Activated B cell treated with CpG ODN at 0.5 μM for 24 hours (primary cell): Measurements from ENCODE around the gene FETUB. TPM values are rescaled to one million over a fixed set of nuclear protein-coding genes. Genes with fewer than 3 reads are reported as not detected.

Source experiments
- ATAC-seq: fragments of 200-7000 bp; cut with Tn5 transposase; one replicate; pipeline ENCODE4 v1.10.0; 2021; ENCODE audit warnings: low read depth, mild to moderate bottlenecking, moderate library complexity
- CTCF ChIA-PET: fragments of 350-600 bp; sonication (Branson Sonifier 250); formaldehyde crosslinking; loops from one replicate; lab custom pipeline; 2021; ENCODE audit warnings: antibody characterized with exemption; lab: Charles Lee
- POLR2A ChIA-PET: fragments of 350-600 bp; sonication (Branson Sonifier 250); formaldehyde crosslinking; loops from one replicate; lab custom pipeline; 2021; ENCODE audit warnings: antibody characterized with exemption; lab: Charles Lee
- DNase-seq: peaks from one replicate; pipeline ENCODE4 v3.0.0; 2022
- H3K27ac Mint-ChIP-seq: one replicate; pipeline ENCODE4 v1.8.0; 2020; ENCODE audit warnings: mixed read lengths
- H3K27me3 Mint-ChIP-seq: one replicate; pipeline ENCODE4 v1.8.0; 2021; ENCODE audit warnings: mixed read lengths
- H3K36me3 Mint-ChIP-seq: one replicate; pipeline ENCODE4 v1.8.0; 2021; ENCODE audit warnings: low read depth, mixed read lengths
- H3K4me1 Mint-ChIP-seq: one replicate; pipeline ENCODE4 v1.8.0; 2021; ENCODE audit warnings: mixed read lengths
- H3K4me3 Mint-ChIP-seq: one replicate; pipeline ENCODE4 v1.8.0; 2020; ENCODE audit warnings: mild to moderate bottlenecking, mixed read lengths
- H3K9me3 Mint-ChIP-seq: one replicate; pipeline ENCODE4 v1.8.0; 2020; ENCODE audit warnings: mixed read lengths
- intact Hi-C: fragments of 100-400 bp; cut with micrococcal nuclease; formaldehyde crosslinking; loops from one replicate; pipeline ENCODE4 v1.15.1; 2024
- total RNA-seq: library from RNA; stranded (reverse); gene quantifications from 2 replicates; pipeline ENCODE4 v1.2.3, GENCODE V29; 2022
- TF ChIP-seq, protein P1 (sequence below): fragments of 200-600 bp; IDR thresholded peaks from one replicate; pipeline ENCODE4 v1.8.0; 2022; ENCODE audit warnings: antibody characterized with exemption, mild to moderate bottlenecking

Gene FETUB
- total RNA-seq, 1 donor from 2014 or later = not detected

DNA sequence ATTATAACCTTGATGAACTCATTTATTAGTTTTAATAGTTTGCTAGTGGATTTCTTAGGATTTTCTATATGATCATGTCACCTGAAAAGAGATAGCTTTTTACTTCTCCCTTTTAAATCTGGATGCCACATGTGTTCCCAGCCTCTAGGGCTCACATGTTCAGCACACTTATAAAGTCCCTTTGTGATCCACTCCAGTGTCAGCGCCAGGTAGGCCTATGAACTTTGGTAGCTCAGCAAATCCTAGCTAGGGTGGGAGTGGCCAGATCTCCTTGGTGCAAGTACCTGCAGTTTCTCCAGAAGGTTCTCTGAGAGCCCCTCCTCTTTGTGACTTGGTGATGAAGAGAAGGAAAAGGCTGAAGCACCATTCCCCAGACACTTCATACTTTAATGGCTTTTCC lies 8.7 kb downstream of the FETUB start:
- H3K27me3 Mint-ChIP-seq = peaks cover 2% of the 10 kb centered on the region
- peaks cover 20% of the 10 kb centered on the region for H3K4me1 Mint-ChIP-seq
- no peaks in the 10 kb centered on the region for H3K9me3 Mint-ChIP-seq
- H3K4me3 Mint-ChIP-seq = no peak overlapping the region
- DNase-seq (no peak), ATAC-seq (no peak)
- no peak overlapping the region for H3K27ac Mint-ChIP-seq
- intact Hi-C loops = no loop called here
- no peaks in the 10 kb centered on the region for H3K36me3 Mint-ChIP-seq
- TF ChIP-seq, protein P1, sequence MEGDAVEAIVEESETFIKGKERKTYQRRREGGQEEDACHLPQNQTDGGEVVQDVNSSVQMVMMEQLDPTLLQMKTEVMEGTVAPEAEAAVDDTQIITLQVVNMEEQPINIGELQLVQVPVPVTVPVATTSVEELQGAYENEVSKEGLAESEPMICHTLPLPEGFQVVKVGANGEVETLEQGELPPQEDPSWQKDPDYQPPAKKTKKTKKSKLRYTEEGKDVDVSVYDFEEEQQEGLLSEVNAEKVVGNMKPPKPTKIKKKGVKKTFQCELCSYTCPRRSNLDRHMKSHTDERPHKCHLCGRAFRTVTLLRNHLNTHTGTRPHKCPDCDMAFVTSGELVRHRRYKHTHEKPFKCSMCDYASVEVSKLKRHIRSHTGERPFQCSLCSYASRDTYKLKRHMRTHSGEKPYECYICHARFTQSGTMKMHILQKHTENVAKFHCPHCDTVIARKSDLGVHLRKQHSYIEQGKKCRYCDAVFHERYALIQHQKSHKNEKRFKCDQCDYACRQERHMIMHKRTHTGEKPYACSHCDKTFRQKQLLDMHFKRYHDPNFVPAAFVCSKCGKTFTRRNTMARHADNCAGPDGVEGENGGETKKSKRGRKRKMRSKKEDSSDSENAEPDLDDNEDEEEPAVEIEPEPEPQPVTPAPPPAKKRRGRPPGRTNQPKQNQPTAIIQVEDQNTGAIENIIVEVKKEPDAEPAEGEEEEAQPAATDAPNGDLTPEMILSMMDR = no peak
- ChIA-PET POLR2A (no interaction called here), CTCF (no interaction called here)

DNA sequence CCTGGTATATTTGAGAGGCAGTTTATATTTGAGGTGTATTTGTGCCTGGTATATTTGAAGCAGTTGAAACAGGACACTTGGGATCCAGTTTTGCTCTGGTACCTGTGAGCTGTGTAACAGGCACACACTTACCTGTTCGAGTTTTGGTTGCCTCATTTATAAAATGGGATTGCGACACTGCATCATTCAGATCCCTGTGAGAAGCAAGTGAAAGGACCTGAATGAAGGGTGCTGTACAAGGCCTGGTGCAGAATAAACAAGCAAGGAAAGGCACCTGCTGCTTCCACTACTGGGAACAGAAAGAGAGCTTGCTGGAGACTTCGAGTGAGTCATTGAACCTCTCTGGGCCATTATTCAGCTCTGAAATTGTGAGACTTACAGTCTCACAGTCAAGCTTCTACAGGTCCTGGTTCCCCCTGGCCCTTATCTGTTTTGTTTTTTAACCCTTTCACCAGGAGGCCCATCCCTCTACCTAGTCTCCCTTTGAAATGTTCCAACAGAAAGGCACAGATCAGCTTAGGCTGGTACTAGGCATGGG lies 11.5 kb downstream of the FETUB start:
- no peaks in the 10 kb centered on the region for H3K9me3 Mint-ChIP-seq
- H3K27ac Mint-ChIP-seq = no peak overlapping the region
- intact Hi-C loops = no loop called here
- H3K4me1 Mint-ChIP-seq = peaks cover 24% of the 10 kb centered on the region
- POLR2A ChIA-PET = interaction anchor here (1.5 kb wide), 1 partner anchor 121 kb away, joined by 4 read pairs; no protein-coding TSS in a partner anchor
- no peaks in the 10 kb centered on the region for H3K36me3 Mint-ChIP-seq
- DNase-seq (no peak), ATAC-seq (no peak)
- CTCF ChIA-PET = interaction anchor here (1.0 kb wide), 1 partner anchor 37 kb away, joined by 4 read pairs; no protein-coding TSS in a partner anchor
- TF ChIP-seq, protein P1 = no peak
- no peak overlapping the region for H3K4me3 Mint-ChIP-seq
- no peaks in the 10 kb centered on the region for H3K27me3 Mint-ChIP-seq

DNA sequence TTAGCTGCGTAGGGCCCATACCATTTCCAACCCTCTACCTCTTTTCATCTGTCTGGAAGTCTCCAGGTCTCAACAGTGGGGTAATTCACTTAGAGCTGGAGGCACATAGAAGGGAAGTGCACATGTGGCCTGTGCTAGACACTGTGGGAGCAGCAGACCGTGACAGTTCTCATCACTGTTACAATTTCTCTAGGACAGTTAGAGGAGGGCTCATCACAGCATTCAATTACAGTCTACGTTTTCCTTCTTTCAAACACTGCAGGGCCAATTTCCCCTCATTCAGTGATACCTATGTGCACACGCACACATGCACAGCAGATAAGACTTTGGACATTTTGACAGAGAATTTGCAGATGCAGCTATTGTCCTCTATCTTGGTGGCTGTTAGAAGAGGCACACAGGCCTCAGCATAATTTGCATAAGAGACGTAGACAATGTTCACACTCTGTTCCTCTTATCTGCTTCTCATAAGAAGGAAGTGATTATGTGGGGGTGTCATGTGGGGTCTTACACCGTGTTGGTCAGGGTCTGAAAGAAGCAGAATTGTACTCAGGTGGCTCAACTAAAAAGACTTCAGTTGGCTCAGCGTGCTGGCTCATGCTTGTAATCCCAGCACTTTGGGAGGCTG lies 13.0 kb downstream of the FETUB start:
- Mint-ChIP-seq H3K4me3 (peak overlapping the region; percentile 8), H3K4me1 (peaks cover 24% of the 10 kb centered on the region), H3K27ac (peak overlapping the region; percentile 59), H3K36me3 (no peaks in the 10 kb centered on the region), H3K9me3 (no peaks in the 10 kb centered on the region), H3K27me3 (peaks cover 4% of the 10 kb centered on the region)
- ATAC-seq (peak; percentile 92), DNase-seq (no peak)
- TF ChIP-seq, protein P1 = no peak
- ChIA-PET CTCF (interaction anchor here (1.3 kb wide), 2 partner anchors 36 to 39 kb away, joined by 3 to 5 read pairs; no protein-coding TSS in a partner anchor), POLR2A (interaction anchor here (1.3 to 1.5 kb wide), 2 partner anchors 119 to 130 kb away, joined by 4 to 10 read pairs; partner anchors contain the start of gene EIF4A2)
- intact Hi-C loops = loop anchor here (1.0 kb wide), 1 partner anchor 130 kb away; the partner anchor contains the start of gene EIF4A2

DNA sequence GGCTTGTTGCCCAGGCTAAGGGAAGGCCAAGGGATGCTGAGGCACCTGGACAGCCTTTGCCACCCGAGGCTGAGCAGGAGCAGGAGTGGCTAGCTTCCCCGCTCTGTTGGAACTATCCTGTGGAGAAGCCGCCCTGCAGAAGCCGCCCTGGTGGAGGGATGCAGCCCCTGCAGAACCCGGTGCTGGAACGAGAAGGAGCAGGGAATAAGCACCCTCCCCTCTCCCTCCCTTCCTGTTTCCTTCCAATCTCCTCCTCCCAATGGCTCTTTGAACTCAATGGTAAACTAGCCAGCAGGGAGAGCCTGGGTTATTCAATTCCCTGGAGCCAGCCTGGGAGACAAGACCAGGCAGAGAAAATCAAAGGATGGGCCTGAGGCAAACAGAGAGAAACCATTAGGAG lies 13.8 kb downstream of the FETUB start:
- peaks cover 4% of the 10 kb centered on the region for H3K27me3 Mint-ChIP-seq
- POLR2A ChIA-PET = no interaction called here

More for the DNA sequence above, 13.8 kb downstream of the FETUB start:
- ATAC-seq (no peak), DNase-seq (no peak)
- H3K4me1 Mint-ChIP-seq = peaks cover 24% of the 10 kb centered on the region
- H3K36me3 Mint-ChIP-seq = no peaks in the 10 kb centered on the region
- intact Hi-C loops = loop anchor here (1.0 kb wide), 1 partner anchor 129 kb away; the partner anchor contains the start of gene EIF4A2
- no peak overlapping the region for H3K4me3 Mint-ChIP-seq
- no peaks in the 10 kb centered on the region for H3K9me3 Mint-ChIP-seq
- TF ChIP-seq, protein P1 = no peak
- CTCF ChIA-PET = interaction anchor here (1.3 kb wide), 1 partner anchor 39 kb away, joined by 3 read pairs; no protein-coding TSS in a partner anchor
- no peak overlapping the region for H3K27ac Mint-ChIP-seq
